ENCODE measurements around the gene ENPP4. TPM values are rescaled to one million over a fixed set of nuclear protein-coding genes. Genes with fewer than 3 reads are reported as not detected.

The ENPP4 gene
- total RNA-seq, 4 donors from 2014 or later = 14.3 to 24.0 (median 19.8) TPM

GRCh38 chr6:46159229-46159628, 29.4 kb downstream of the ENPP4 start:
- TF ChIP-seq CTCF (IDR thresholded peaks at IDR 0.05) = no peak
- TF ChIP-seq POLR2AphosphoS5 (IDR thresholded peaks at IDR 0.05) = no peak
- no peak for TF ChIP-seq EP300 (IDR thresholded peaks at IDR 0.05; ENCODE audit: low read depth)
- no peak for TF ChIP-seq POLR2A (IDR thresholded peaks at IDR 0.05)
- Histone ChIP-seq H3K4me3 (no peak overlapping the region), H3K9me3 (no peaks in the 10 kb centered on the region), H3K4me1 (no peaks in the 10 kb centered on the region), H3K27ac (no peak overlapping the region), H3K27me3 (no peaks in the 10 kb centered on the region), H3K36me3 (no peaks in the 10 kb centered on the region)
- DNase-seq = no peak
- intact Hi-C loops (cut with DNase I; ENCODE audit: low total_unique reads) = no loop called here
- in situ Hi-C loops (cut with MboI; ENCODE audit: low pct_ligation_motif_present in 1 of 4, low pct_unique_long_range_greater_than_20kb in 1 of 4, low sequenced_read_pairs in 3 of 4) = no loop called here

- intact Hi-C loops (cut with DNase I; ENCODE audit: low total_unique reads) (no loop called here), in situ Hi-C loops (cut with MboI; ENCODE audit: low pct_ligation_motif_present in 1 of 4, low pct_unique_long_range_greater_than_20kb in 1 of 4, low sequenced_read_pairs in 3 of 4) (no loop called here)
- WGBS, 2 donors (ENCODE audit: low coverage in 1 of 2) = 91 to 94% methylated on average over 5 of the region's 5 CpGs
- Histone ChIP-seq H3K27me3 (no peaks in the 10 kb centered on the region), H3K4me3 (no peak overlapping the region), H3K36me3 (no peaks in the 10 kb centered on the region), H3K4me1 (no peaks in the 10 kb centered on the region), H3K9me3 (no peaks in the 10 kb centered on the region), H3K27ac (no peak overlapping the region)
- no peak for DNase-seq
- no peak for TF ChIP-seq CTCF (IDR thresholded peaks at IDR 0.05)
- no peak for TF ChIP-seq EP300 (IDR thresholded peaks at IDR 0.05; ENCODE audit: low read depth)
- no peak for TF ChIP-seq POLR2A (IDR thresholded peaks at IDR 0.05)
- TF ChIP-seq POLR2AphosphoS5 (IDR thresholded peaks at IDR 0.05) = no peak
Observed at GRCh38 chr6:46160102-46160501, 30.3 kb downstream of the ENPP4 start.

GRCh38 chr6:46170357-46171289, 40.8 kb downstream of the ENPP4 start, which contains the start of gene ENPP5:
Gene ENPP5 (minus strand): TSS chr6:46170980. CDS start chr6:46168262, 2,718 bp downstream.
- DNase-seq = peak; percentile 91
- H3K4me1 ChIP-seq = peaks cover 0 to 14% (median 6%) of the 10 kb centered on the region in 4 donors
- H3K27ac ChIP-seq = peak within 1 kb of the TSS in 3 of 4 donors; percentile 56 to 63 (median 62)
- intact Hi-C loops (cut with DNase I; ENCODE audit: low total_unique reads) = no loop called here
- no peaks in the 10 kb centered on the region for H3K9me3 ChIP-seq
- H3K4me3 ChIP-seq = peak within 1 kb of the TSS; percentile 39 to 79 (median 61)
- in situ Hi-C loops (cut with MboI; ENCODE audit: low pct_ligation_motif_present in 1 of 4, low pct_unique_long_range_greater_than_20kb in 1 of 4, low sequenced_read_pairs in 3 of 4) = no loop called here
- 0 to 1% methylated on average over 2 to 35 of the region's 49 CpGs for WGBS, 2 donors (ENCODE audit: low coverage in 1 of 2)
- peaks cover 5% of the 10 kb centered on the region for H3K27me3 ChIP-seq
- peak in 1 of 3 donors; percentile 55 for TF ChIP-seq POLR2AphosphoS5 (IDR thresholded peaks at IDR 0.05)
- no peak for TF ChIP-seq CTCF (IDR thresholded peaks at IDR 0.05)
- peak; percentile 54 for TF ChIP-seq POLR2A (IDR thresholded peaks at IDR 0.05)
- H3K36me3 ChIP-seq = no peaks in the 10 kb centered on the region

GRCh38 chr6:46172176-46172575, 42.4 kb downstream of the ENPP4 start:
- 78 to 83% methylated on average over 1 to 4 of the region's 4 CpGs for WGBS, 2 donors (ENCODE audit: low coverage in 1 of 2)
- in situ Hi-C loops (cut with MboI; ENCODE audit: low pct_ligation_motif_present in 1 of 4, low pct_unique_long_range_greater_than_20kb in 1 of 4, low sequenced_read_pairs in 3 of 4) (no loop called here), intact Hi-C loops (cut with DNase I; ENCODE audit: low total_unique reads) (no loop called here)
- TF ChIP-seq POLR2A (IDR thresholded peaks at IDR 0.05) (no peak), POLR2AphosphoS5 (IDR thresholded peaks at IDR 0.05) (no peak), CTCF (IDR thresholded peaks at IDR 0.05) (no peak), EP300 (IDR thresholded peaks at IDR 0.05; ENCODE audit: low read depth) (no peak)
- no peaks in the 10 kb centered on the region for H3K9me3 ChIP-seq
- no peak overlapping the region for H3K4me3 ChIP-seq
- peaks cover 5% of the 10 kb centered on the region for H3K27me3 ChIP-seq
- no peak overlapping the region for H3K27ac ChIP-seq
- H3K36me3 ChIP-seq = no peaks in the 10 kb centered on the region
- H3K4me1 ChIP-seq = peaks cover 0 to 14% (median 6%) of the 10 kb centered on the region in 4 donors
- no peak for DNase-seq

All from transverse colon (tissue), 4 donors.